ENCODE results near the gene ATP8A1.

The ATP8A1 gene

DNA sequence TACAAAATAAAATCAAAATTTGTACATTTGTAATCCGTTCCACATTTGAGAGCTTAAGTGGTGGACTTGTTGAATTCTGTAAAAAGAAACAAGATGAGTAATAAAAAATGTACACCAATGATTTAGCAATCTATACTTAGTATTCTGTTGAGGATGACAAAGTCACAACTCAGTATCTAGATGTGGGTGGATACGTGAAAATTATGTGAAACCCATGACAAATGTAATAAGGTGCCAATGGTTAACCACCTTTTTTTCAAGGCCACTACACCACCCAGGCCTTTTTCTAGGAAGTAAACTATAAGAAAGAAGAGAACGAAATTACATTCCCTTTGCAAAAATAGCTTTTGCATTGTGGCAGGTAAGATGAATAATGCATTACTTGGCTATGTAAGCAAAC lies 77.0 kb downstream of the ATP8A1 start:
- Histone ChIP-seq H3K4me3 (ENCODE audit: severe bottlenecking) (no peak overlapping the region), H3K9me3 (ENCODE audit: severe bottlenecking) (no peaks in the 10 kb centered on the region), H3K36me3 (ENCODE audit: low read depth) (no peaks in the 10 kb centered on the region), H3K27me3 (ENCODE audit: insufficient read depth, poor library complexity, severe bottlenecking) (no peaks in the 10 kb centered on the region), H3K27ac (ENCODE audit: poor library complexity, severe bottlenecking) (no peak overlapping the region), H3K4me1 (ENCODE audit: insufficient read depth, poor library complexity, severe bottlenecking) (no peaks in the 10 kb centered on the region)
- DNase-seq (ENCODE audit: low spot score) (no peak), ATAC-seq (ENCODE audit: low read depth) (no peak)
- TF ChIP-seq, protein P1, sequence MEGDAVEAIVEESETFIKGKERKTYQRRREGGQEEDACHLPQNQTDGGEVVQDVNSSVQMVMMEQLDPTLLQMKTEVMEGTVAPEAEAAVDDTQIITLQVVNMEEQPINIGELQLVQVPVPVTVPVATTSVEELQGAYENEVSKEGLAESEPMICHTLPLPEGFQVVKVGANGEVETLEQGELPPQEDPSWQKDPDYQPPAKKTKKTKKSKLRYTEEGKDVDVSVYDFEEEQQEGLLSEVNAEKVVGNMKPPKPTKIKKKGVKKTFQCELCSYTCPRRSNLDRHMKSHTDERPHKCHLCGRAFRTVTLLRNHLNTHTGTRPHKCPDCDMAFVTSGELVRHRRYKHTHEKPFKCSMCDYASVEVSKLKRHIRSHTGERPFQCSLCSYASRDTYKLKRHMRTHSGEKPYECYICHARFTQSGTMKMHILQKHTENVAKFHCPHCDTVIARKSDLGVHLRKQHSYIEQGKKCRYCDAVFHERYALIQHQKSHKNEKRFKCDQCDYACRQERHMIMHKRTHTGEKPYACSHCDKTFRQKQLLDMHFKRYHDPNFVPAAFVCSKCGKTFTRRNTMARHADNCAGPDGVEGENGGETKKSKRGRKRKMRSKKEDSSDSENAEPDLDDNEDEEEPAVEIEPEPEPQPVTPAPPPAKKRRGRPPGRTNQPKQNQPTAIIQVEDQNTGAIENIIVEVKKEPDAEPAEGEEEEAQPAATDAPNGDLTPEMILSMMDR (IDR thresholded peaks at IDR 0.05; ENCODE audit: poor library complexity, severe bottlenecking) = no peak

DNA sequence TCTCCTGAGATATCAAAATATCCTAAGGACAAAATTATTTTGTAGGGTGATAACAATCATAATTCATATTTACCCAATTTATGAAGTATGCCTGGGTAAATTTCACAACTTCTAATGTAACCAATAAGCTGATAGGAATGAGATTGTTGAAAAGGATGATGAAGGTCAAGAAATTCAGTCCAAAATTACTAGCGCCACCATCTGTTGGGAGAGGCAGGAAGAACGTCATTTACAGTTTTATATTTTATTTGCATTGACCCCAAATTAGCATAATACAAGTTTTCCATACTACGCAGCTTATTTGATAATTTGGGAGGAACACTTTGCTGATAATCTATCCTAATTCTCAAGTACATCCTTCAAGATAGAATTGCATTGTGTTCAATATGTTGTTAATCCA lies 78.7 kb downstream of the ATP8A1 start:
- H3K27ac ChIP-seq (ENCODE audit: poor library complexity, severe bottlenecking) = no peak overlapping the region
- no peak for DNase-seq (ENCODE audit: low spot score)
- no peak overlapping the region for H3K4me3 ChIP-seq (ENCODE audit: severe bottlenecking)
- H3K27me3 ChIP-seq (ENCODE audit: insufficient read depth, poor library complexity, severe bottlenecking) = no peaks in the 10 kb centered on the region
- H3K36me3 ChIP-seq (ENCODE audit: low read depth) = no peaks in the 10 kb centered on the region
- no peaks in the 10 kb centered on the region for H3K9me3 ChIP-seq (ENCODE audit: severe bottlenecking)
- no peaks in the 10 kb centered on the region for H3K4me1 ChIP-seq (ENCODE audit: insufficient read depth, poor library complexity, severe bottlenecking)
- no peak for ATAC-seq (ENCODE audit: low read depth)
- TF ChIP-seq, protein P1 (IDR thresholded peaks at IDR 0.05; ENCODE audit: poor library complexity, severe bottlenecking) = peak; percentile 9

DNA sequence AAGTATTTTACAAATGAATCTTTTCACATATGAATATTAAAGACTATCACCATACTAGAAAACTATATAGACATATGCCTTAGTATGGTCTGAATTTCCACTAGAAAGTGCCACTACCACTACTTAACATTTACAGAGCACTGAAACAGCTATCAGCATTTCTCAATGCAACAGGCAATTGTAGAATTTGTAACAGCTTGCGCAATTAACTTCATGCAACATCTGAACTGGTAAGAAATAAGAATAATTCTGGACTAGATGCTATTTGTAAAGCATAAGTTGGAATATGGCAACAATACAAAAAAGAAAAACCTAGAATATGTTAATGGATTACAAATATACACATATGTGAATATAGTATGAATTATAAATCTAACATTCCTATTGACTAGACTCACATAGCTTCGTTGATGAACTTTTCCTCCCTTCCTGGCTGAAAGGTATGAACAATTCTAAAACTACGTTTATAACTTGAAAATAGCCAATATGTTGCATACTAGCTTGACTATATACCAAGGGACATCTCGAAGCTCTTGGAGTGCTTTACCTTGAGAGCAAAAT lies 82.0 kb downstream of the ATP8A1 start:
- DNase-seq (ENCODE audit: low spot score) = no peak
- no peaks in the 10 kb centered on the region for H3K27me3 ChIP-seq (ENCODE audit: insufficient read depth, poor library complexity, severe bottlenecking)
- no peak overlapping the region for H3K4me3 ChIP-seq (ENCODE audit: severe bottlenecking)
- H3K36me3 ChIP-seq (ENCODE audit: low read depth) = no peaks in the 10 kb centered on the region
- no peak for ATAC-seq (ENCODE audit: low read depth)
- H3K27ac ChIP-seq (ENCODE audit: poor library complexity, severe bottlenecking) = no peak overlapping the region
- H3K4me1 ChIP-seq (ENCODE audit: insufficient read depth, poor library complexity, severe bottlenecking) = no peaks in the 10 kb centered on the region
- TF ChIP-seq, protein P1 (IDR thresholded peaks at IDR 0.05; ENCODE audit: poor library complexity, severe bottlenecking) = no peak
- no peaks in the 10 kb centered on the region for H3K9me3 ChIP-seq (ENCODE audit: severe bottlenecking)

DNA sequence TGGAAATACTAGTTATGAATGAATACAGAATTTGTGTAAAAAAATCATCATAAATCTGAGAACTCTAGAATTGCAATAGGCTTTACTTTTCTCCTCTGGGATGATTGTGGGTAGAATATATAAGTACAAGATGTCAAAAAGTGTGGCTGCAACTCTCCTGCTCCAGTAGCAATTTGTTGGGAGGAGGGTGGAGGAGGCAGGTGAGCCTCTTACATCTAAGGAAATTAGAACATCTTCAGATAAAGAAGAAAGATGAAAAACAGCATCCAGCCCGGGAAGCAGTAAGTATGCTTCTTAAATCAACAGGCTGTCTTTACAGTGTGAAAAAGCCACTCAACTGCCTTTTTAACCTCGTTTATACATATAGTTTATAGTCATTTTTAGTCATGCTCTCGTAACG lies 83.7 kb downstream of the ATP8A1 start:
- DNase-seq (ENCODE audit: low spot score) (no peak), ATAC-seq (ENCODE audit: low read depth) (no peak)
- no peak overlapping the region for H3K4me3 ChIP-seq (ENCODE audit: severe bottlenecking)
- no peaks in the 10 kb centered on the region for H3K36me3 ChIP-seq (ENCODE audit: low read depth)
- H3K9me3 ChIP-seq (ENCODE audit: severe bottlenecking) = no peaks in the 10 kb centered on the region
- TF ChIP-seq, protein P1 (IDR thresholded peaks at IDR 0.05; ENCODE audit: poor library complexity, severe bottlenecking) = no peak
- no peak overlapping the region for H3K27ac ChIP-seq (ENCODE audit: poor library complexity, severe bottlenecking)
- H3K4me1 ChIP-seq (ENCODE audit: insufficient read depth, poor library complexity, severe bottlenecking) = no peaks in the 10 kb centered on the region
- no peaks in the 10 kb centered on the region for H3K27me3 ChIP-seq (ENCODE audit: insufficient read depth, poor library complexity, severe bottlenecking)

DNA sequence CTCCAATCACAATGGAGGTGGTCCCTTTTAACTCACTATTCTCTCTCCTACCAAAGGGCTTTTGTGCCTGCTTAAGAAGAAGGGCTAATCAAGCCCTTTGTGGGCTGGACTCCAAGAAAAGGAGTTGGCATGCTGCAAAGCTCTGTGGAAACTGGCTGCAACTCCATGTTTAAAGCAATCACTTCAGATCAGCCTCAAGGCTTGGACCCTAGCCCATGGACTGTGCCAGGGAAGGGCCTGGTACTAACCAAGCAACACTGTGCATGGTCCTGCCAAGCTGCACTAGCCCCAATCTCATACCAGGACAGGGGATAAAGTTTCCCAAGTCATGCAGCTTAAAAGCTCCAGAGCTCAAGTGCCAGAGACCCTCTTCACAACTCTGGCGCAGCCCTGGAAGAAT lies 86.7 kb downstream of the ATP8A1 start:
- no peak overlapping the region for H3K4me3 ChIP-seq (ENCODE audit: severe bottlenecking)
- H3K36me3 ChIP-seq (ENCODE audit: low read depth) = no peaks in the 10 kb centered on the region
- H3K9me3 ChIP-seq (ENCODE audit: severe bottlenecking) = no peaks in the 10 kb centered on the region
- no peaks in the 10 kb centered on the region for H3K27me3 ChIP-seq (ENCODE audit: insufficient read depth, poor library complexity, severe bottlenecking)
- no peak for ATAC-seq (ENCODE audit: low read depth)
- no peaks in the 10 kb centered on the region for H3K4me1 ChIP-seq (ENCODE audit: insufficient read depth, poor library complexity, severe bottlenecking)
- H3K27ac ChIP-seq (ENCODE audit: poor library complexity, severe bottlenecking) = no peak overlapping the region
- DNase-seq (ENCODE audit: low spot score) = no peak
- TF ChIP-seq, protein P1 (IDR thresholded peaks at IDR 0.05; ENCODE audit: poor library complexity, severe bottlenecking) = no peak
